HepG2 (cell line): Measurements from ENCODE around the gene EGFLAM. TPM values are rescaled to one million over a fixed set of nuclear protein-coding genes. Genes with fewer than 3 reads are reported as not detected.
A peak's percentile ranks its signal among the peaks of the same experiment; 100 is the strongest.

Experiments
- ARID3A ChIP-seq: IDR thresholded peaks from 2 replicates; pipeline ENCODE4 v1.6.1; 2012; ENCODE audit warnings: low read depth, low read length, improper control_type of control experiment
- ARID4A ChIP-seq: sonication (generic); formaldehyde crosslinking; IDR thresholded peaks from 2 replicates; pipeline ENCODE4 v1.5.0; 2020; ENCODE audit warnings: mild to moderate bottlenecking, missing genetic modification reagents, borderline replicate concordance
- CBX1 ChIP-seq: IDR thresholded peaks from one replicate; pipeline ENCODE4 v1.6.1; 2016; ENCODE audit warnings: antibody characterized with exemption, low read depth
- CREB1 ChIP-seq, 2 experiments: fragments of 450-650 bp in 1 of 2; IDR thresholded peaks; 2 replicates each; pipeline ENCODE4 v1.6.1; 2016 to 2017; ENCODE audit warnings: control low read depth in 1 of 2, mild to moderate bottlenecking in 1 of 2, missing compliant biosample characterization in 1 of 2, missing genetic modification characterization in 1 of 2
- GATA4 ChIP-seq: sonication (generic); IDR thresholded peaks from 2 replicates; pipeline ENCODE4 v1.6.1; 2016; ENCODE audit warnings: antibody characterized with exemption, low read depth, borderline replicate concordance
- HES4 ChIP-seq: sonication (generic); formaldehyde crosslinking; IDR thresholded peaks from 2 replicates; pipeline ENCODE4 v1.9.0; 2021; ENCODE audit warnings: mild to moderate bottlenecking, missing genetic modification reagents, borderline replicate concordance
- HIVEP1 ChIP-seq: sonication (generic); formaldehyde crosslinking; IDR thresholded peaks from 2 replicates; pipeline ENCODE4 v1.4.0; 2020; ENCODE audit warnings: mild to moderate bottlenecking, missing genetic modification reagents
- HMG20A ChIP-seq: IDR thresholded peaks from 2 replicates; pipeline ENCODE4 v1.6.1; 2016; ENCODE audit warnings: borderline replicate concordance
- LCORL ChIP-seq, 2 experiments: fragments of 450-650 bp in 1 of 2; sonication (generic) in 1 of 2; formaldehyde crosslinking in 1 of 2; IDR thresholded peaks; 2 replicates each; pipeline versions ENCODE4 v1.5.0 to v1.6.1; 2017 to 2020; ENCODE audit warnings: antibody characterized with exemption in 1 of 2, missing genetic modification reagents in 1 of 2
- NCOR1 ChIP-seq: fragments of 200-600 bp; sonication (generic); IDR thresholded peaks from 2 replicates; pipeline ENCODE4 v1.7.0; 2017; ENCODE audit warnings: antibody characterized with exemption, low read length, borderline replicate concordance
- NR2F1 ChIP-seq, 2 experiments: fragments of 450-650 bp in 1 of 2; formaldehyde crosslinking in 1 of 2; IDR thresholded peaks; 2 replicates each; pipeline versions ENCODE4 v1.5.0 to v1.6.1; 2016 to 2020; ENCODE audit warnings: mild to moderate bottlenecking in 1 of 2, missing compliant biosample characterization in 1 of 2, missing genetic modification reagents in 1 of 2, moderate library complexity in 1 of 2
- PRPF4 ChIP-seq: fragments of 200-400 bp; formaldehyde crosslinking; IDR thresholded peaks from 2 replicates; pipeline ENCODE4 v1.6.1; 2016; ENCODE audit warnings: low read length, low read depth; ENCODE audit not compliant: poor library complexity, severe bottlenecking
- REL ChIP-seq: sonication (generic); formaldehyde crosslinking; conservative IDR thresholded peaks from 2 replicates; pipeline ENCODE4 v1.8.0; 2022; ENCODE audit warnings: mild to moderate bottlenecking, missing genetic modification reagents, moderate library complexity
- SOX13 ChIP-seq, 3 experiments: fragments of 450-650 bp in 1 of 3; sonication (generic) in 1 of 3; formaldehyde crosslinking in 1 of 3; IDR thresholded peaks in 2 of 3; conservative IDR thresholded peaks in 1 of 3; 2 replicates each; pipeline versions ENCODE4 v1.5.0 to v1.6.1; 2016 to 2020; ENCODE audit warnings: antibody characterized with exemption in 1 of 3, mild to moderate bottlenecking in 1 of 3, missing compliant biosample characterization in 1 of 3, missing genetic modification reagents in 1 of 3, moderate library complexity in 1 of 3
- U2AF1 ChIP-seq: fragments of 200-400 bp; formaldehyde crosslinking; optimal IDR thresholded peaks from 2 replicates; pipeline ENCODE3; 2017; ENCODE audit warnings: mild to moderate bottlenecking, low read depth, low read length
- ZBTB1 ChIP-seq: sonication (generic); formaldehyde crosslinking; IDR thresholded peaks from 2 replicates; pipeline ENCODE4 v1.4.0; 2020; ENCODE audit warnings: missing genetic modification reagents, borderline replicate concordance
- ZNF280B ChIP-seq: sonication (generic); formaldehyde crosslinking; IDR thresholded peaks from 2 replicates; pipeline ENCODE4 v1.5.0; 2020; ENCODE audit warnings: missing genetic modification reagents, mild to moderate bottlenecking, borderline replicate concordance
- ZNF331 ChIP-seq: sonication (generic); formaldehyde crosslinking; IDR thresholded peaks from 2 replicates; pipeline ENCODE4 v1.4.0; 2020; ENCODE audit warnings: missing genetic modification reagents
- ZNF652 ChIP-seq: IDR thresholded peaks from 2 replicates; pipeline ENCODE4 v1.6.1; 2016; ENCODE audit warnings: low read depth, borderline replicate concordance
- polyA plus RNA-seq, 8 experiments: library from polyadenylated mRNA; depleted of rRNA in 3 of 8; stranded (reverse) in 7 of 8; unstranded in 1 of 8; fragments of >200 nt; fragmentation: Illumina TruSeq in 4 of 8; extraction: Trizol in 4 of 8; gene quantifications; 2 replicates each; pipeline versions ENCODE4 v1.2.1 to v1.2.3, GENCODE V29; 2011 to 2016; ENCODE audit warnings: low read depth in 4 of 8, missing spikeins in 1 of 8, mixed read lengths in 1 of 8; ENCODE audit not compliant: insufficient read depth in 1 of 8
- total RNA-seq, 5 experiments: library from RNA; depleted of rRNA; stranded (reverse); fragments of >200 nt; fragmentation: Illumina TruSeq; extraction: Trizol; gene quantifications; 2 replicates each; pipeline ENCODE4 v1.2.3, GENCODE V29; 2016; ENCODE audit warnings: low read depth in 1 of 5

The EGFLAM gene
- total and polyA plus RNA-seq, 2 of the 13 experiments (the other 11 are each of a cell fraction or from before 2014, with no cell fraction given), result not detected

- no peak for TF ChIP-seq SOX13 (IDR thresholded peaks at IDR 0.05)
- peak in 1 of 2 experiments; percentile 20; a peak in 1 of 4 replicates for TF ChIP-seq SOX13 (CRISPR knock-in tag; conservative IDR thresholded peaks at IDR 0.05 in 1 of 2, IDR thresholded peaks at IDR 0.05 in 1 of 2)
- TF ChIP-seq ZNF331 (CRISPR knock-in tag), result 0 out of 2 replicates have a peak, but pooled peaks have one; percentile 13
- TF ChIP-seq REL (CRISPR knock-in tag), result no peak
- TF ChIP-seq ARID3A, result peak; percentile 98
- TF ChIP-seq U2AF1, result no peak
- no peak for TF ChIP-seq ZBTB1
- TF ChIP-seq ZNF652 (CRISPR knock-in tag), result peak; percentile 96
- no peak for TF ChIP-seq CREB1 (IDR thresholded peaks at IDR 0.05)
- TF ChIP-seq CREB1 (CRISPR knock-in tag; IDR thresholded peaks at IDR 0.05), result peak; percentile 25; the same call in 1 of the 2 replicates
- peak; percentile 79; the same call in 1 of the 2 replicates for TF ChIP-seq NCOR1
- no peak for TF ChIP-seq HIVEP1 (CRISPR knock-in tag)
- 0 out of 2 replicates have a peak, but pooled peaks have one; percentile 13 for TF ChIP-seq ARID4A (CRISPR knock-in tag)
- peak; percentile 37; the same call in 1 of the 2 replicates for TF ChIP-seq HMG20A (CRISPR knock-in tag)
- TF ChIP-seq GATA4, result no peak
- TF ChIP-seq HES4 (CRISPR knock-in tag), result no peak
- no peak for TF ChIP-seq CBX1
- no peak for TF ChIP-seq PRPF4
- peak in 1 of 2 experiments; percentile 72; a peak in 2 of 4 replicates for TF ChIP-seq NR2F1 (CRISPR knock-in tag; IDR thresholded peaks at IDR 0.05)
- TF ChIP-seq LCORL (IDR thresholded peaks at IDR 0.05), result no peak
- no peak for TF ChIP-seq LCORL (CRISPR knock-in tag; IDR thresholded peaks at IDR 0.05)
- no peak for TF ChIP-seq ZNF280B (CRISPR knock-in tag)
These were observed 205.5 kb downstream of the EGFLAM start (continued) for GRCh38 chr5:38463634-38464521.
